Colonic mucosa (tissue), 4 donors: ENCODE results near the gene PTPDC1. TPM values are rescaled to one million over a fixed set of nuclear protein-coding genes. Genes with fewer than 3 reads are reported as not detected.

Experiments used
- DNase-seq: peaks from one replicate; pipeline ENCODE4 v3.0.0-alpha.2; 2020
- H3K27ac ChIP-seq: fragments of 200-600 bp; one replicate; pipeline ENCODE4 v1.8.0; 2021
- H3K27me3 ChIP-seq: fragments of 200-600 bp; one replicate; pipeline ENCODE4 v1.8.0; 2021
- H3K36me3 ChIP-seq: fragments of 200-600 bp; one replicate; pipeline ENCODE4 v1.8.0; 2021
- H3K4me1 ChIP-seq: fragments of 200-600 bp; one replicate; pipeline ENCODE4 v1.8.0; 2021; ENCODE audit warnings: mild to moderate bottlenecking
- H3K4me3 ChIP-seq: fragments of 200-600 bp; one replicate; pipeline ENCODE4 v1.8.0; 2021
- H3K9ac ChIP-seq, 2 donors: one replicate each; pipeline ENCODE4 v1.7.0; 2013; ENCODE audit warnings: control low read depth in 2 of 2, low read depth in 2 of 2, low read length in 2 of 2
- H3K9me3 ChIP-seq: fragments of 200-600 bp; one replicate; pipeline ENCODE4 v1.8.0; 2021
- CTCF ChIP-seq: fragments of 200-600 bp; IDR thresholded peaks from one replicate; pipeline ENCODE4 v1.8.0; 2022; ENCODE audit warnings: antibody characterized with exemption, mild to moderate bottlenecking
- intact Hi-C: fragments of 100-400 bp; cut with DNase I; formaldehyde crosslinking; loops from one replicate; pipeline ENCODE4 v1.14.1; 2022
- total RNA-seq, 2 donors: library from RNA; stranded (reverse); fragmentation: NEBNext Ultra II Directional in 1 of 2; extraction: Animal tissue kit (Norgen Biotek cat#: 25700) in 1 of 2; gene quantifications; one replicate each; pipeline ENCODE4 v1.2.1, GENCODE V29; 2021
- donor health status: healthy.
- donor health status: DM: no; HTN: no; CAD: no.
- donor health status: DM: no; HTN: no; CAD: no.

PTPDC1 gene, protein sequence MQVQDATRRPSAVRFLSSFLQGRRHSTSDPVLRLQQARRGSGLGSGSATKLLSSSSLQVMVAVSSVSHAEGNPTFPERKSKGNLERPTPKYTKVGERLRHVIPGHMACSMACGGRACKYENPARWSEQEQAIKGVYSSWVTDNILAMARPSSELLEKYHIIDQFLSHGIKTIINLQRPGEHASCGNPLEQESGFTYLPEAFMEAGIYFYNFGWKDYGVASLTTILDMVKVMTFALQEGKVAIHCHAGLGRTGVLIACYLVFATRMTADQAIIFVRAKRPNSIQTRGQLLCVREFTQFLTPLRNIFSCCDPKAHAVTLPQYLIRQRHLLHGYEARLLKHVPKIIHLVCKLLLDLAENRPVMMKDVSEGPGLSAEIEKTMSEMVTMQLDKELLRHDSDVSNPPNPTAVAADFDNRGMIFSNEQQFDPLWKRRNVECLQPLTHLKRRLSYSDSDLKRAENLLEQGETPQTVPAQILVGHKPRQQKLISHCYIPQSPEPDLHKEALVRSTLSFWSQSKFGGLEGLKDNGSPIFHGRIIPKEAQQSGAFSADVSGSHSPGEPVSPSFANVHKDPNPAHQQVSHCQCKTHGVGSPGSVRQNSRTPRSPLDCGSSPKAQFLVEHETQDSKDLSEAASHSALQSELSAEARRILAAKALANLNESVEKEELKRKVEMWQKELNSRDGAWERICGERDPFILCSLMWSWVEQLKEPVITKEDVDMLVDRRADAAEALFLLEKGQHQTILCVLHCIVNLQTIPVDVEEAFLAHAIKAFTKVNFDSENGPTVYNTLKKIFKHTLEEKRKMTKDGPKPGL
- 1 to 10 TPM; 5.4 TPM for total RNA-seq

- TF ChIP-seq CTCF, result no peak
- Histone ChIP-seq H3K4me3 (no peak within 1 kb of the TSS), H3K9ac (no peak within 1 kb of the TSS), H3K27me3 (no peaks in the 10 kb centered on the region), H3K4me1 (no peaks in the 10 kb centered on the region), H3K27ac (no peak within 1 kb of the TSS), H3K36me3 (no peaks in the 10 kb centered on the region), H3K9me3 (no peaks in the 10 kb centered on the region)
- intact Hi-C loops, result no loop called here
- no peak for DNase-seq
These were observed at the start of gene PTPDC1 for GRCh38 chr9:94084314-94084713. TSS of gene PTPDC1 (plus strand) at chr9:94084464. CDS start at chr9:94084531, 67 bp downstream.

GRCh38 chr9:94034511-94034910 is 49.8 kb upstream of the PTPDC1 start:
- no peaks in the 10 kb centered on the region for H3K27me3 ChIP-seq
- intact Hi-C loops, result no loop called here
- no peaks in the 10 kb centered on the region for H3K36me3 ChIP-seq
- no peak overlapping the region for H3K4me3 ChIP-seq
- no peaks in the 10 kb centered on the region for H3K4me1 ChIP-seq
- H3K27ac ChIP-seq, result no peak overlapping the region
- H3K9me3 ChIP-seq, result no peaks in the 10 kb centered on the region
- no peak for TF ChIP-seq CTCF
- no peak overlapping the region for H3K9ac ChIP-seq
- DNase-seq, result no peak

DNA sequence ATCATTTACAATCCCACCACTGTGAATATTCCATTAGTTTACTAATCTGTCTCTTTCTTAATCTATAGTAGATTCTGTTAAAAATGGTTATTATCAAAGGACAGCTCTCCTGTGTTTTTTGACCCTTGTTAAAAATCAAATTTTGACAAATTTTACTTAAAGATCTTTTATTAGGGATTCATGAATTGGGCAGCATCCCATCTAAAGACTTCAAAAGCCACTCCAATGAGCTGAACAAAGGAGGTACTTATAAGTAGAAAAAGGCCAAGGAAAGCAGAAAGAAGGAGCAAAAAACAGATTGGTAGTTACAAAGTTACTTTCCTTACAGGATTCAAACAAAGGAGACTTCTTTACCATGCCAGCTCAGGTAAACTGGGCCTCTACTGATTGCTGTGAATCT is 44.5 kb upstream of the PTPDC1 start:
- no peak for DNase-seq
- Histone ChIP-seq H3K36me3 (no peaks in the 10 kb centered on the region), H3K9me3 (no peaks in the 10 kb centered on the region), H3K27ac (no peak overlapping the region), H3K9ac (no peak overlapping the region), H3K4me1 (no peaks in the 10 kb centered on the region), H3K27me3 (no peaks in the 10 kb centered on the region), H3K4me3 (no peak overlapping the region)
- TF ChIP-seq CTCF, result no peak
- intact Hi-C loops, result no loop called here

- intact Hi-C loops, result no loop called here
- TF ChIP-seq CTCF, result no peak
- Histone ChIP-seq H3K27me3 (no peaks in the 10 kb centered on the region), H3K9ac (no peak overlapping the region), H3K9me3 (no peaks in the 10 kb centered on the region), H3K4me3 (no peak overlapping the region), H3K27ac (no peak overlapping the region), H3K4me1 (no peaks in the 10 kb centered on the region), H3K36me3 (no peaks in the 10 kb centered on the region)
- no peak for DNase-seq
These were observed 41.5 kb upstream of the PTPDC1 start for GRCh38 chr9:94042516-94043360.

DNA sequence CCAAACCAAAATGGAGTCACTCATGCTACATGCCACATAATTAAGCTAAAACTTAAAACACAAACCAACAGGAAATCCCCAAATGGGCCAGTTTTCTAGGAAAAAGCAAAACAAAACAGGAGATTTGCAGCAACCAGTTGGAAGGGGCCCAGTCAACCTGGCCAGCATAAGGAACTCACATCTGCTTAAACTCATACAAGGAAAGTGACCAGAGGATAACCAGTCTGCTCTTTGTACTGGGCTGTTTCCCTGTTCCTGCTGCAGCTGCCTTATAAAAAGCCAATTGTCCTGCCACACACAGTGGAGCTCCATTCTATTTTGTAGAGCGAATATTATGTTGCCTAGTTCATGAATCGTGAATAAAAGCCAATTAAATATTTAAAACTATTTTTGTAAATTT is 29.5 kb upstream of the PTPDC1 start:
- intact Hi-C loops, result no loop called here
- DNase-seq, result no peak
- Histone ChIP-seq H3K9ac (no peak overlapping the region), H3K9me3 (no peaks in the 10 kb centered on the region), H3K4me1 (no peaks in the 10 kb centered on the region), H3K27ac (no peak overlapping the region), H3K4me3 (no peak overlapping the region), H3K27me3 (no peaks in the 10 kb centered on the region), H3K36me3 (no peaks in the 10 kb centered on the region)
- no peak for TF ChIP-seq CTCF
